K562 (cell line): ENCODE measurements around the gene DDX41. TPM values are rescaled to one million over a fixed set of nuclear protein-coding genes. Genes with fewer than 3 reads are reported as not detected.
A peak's percentile ranks its signal among the peaks of the same experiment; 100 is the strongest.

Experiments
- AFF4 ChIP-seq: sonication (generic); formaldehyde crosslinking; IDR thresholded peaks from 2 replicates; pipeline ENCODE4 v1.8.0; 2023; ENCODE audit warnings: mild to moderate bottlenecking, missing genetic modification reagents
- CEBPZ ChIP-seq: fragments of 150-350 bp; IDR thresholded peaks from 2 replicates; pipeline ENCODE4 v1.6.1; 2014; ENCODE audit warnings: low read depth, mild to moderate bottlenecking, low read length, borderline replicate concordance
- CHD4 ChIP-seq: fragments of 200-600 bp; sonication (generic); IDR thresholded peaks from 3 replicates; pipeline ENCODE4 v1.6.1; 2012; ENCODE audit warnings: low read depth, mild to moderate bottlenecking, mixed read lengths, low read length, inconsistent platforms; ENCODE audit not compliant: insufficient read depth, insufficient replicate concordance, poor library complexity, severe bottlenecking
- NFIC ChIP-seq: fragments of 450-650 bp; IDR thresholded peaks from 2 replicates; pipeline ENCODE4 v1.6.1; 2017; ENCODE audit warnings: mild to moderate bottlenecking, inconsistent platforms
- PHF8 ChIP-seq: fragments of 200-600 bp; sonication (generic); IDR thresholded peaks from 2 replicates; pipeline ENCODE4 v1.6.1; 2012; ENCODE audit warnings: mixed run types, mild to moderate bottlenecking, inconsistent platforms, low read length, moderate library complexity, borderline replicate concordance
- POLR3G ChIP-seq: IDR thresholded peaks from 2 replicates; pipeline ENCODE4 v1.6.1; 2011; ENCODE audit not compliant: insufficient read length, insufficient replicate concordance; ENCODE audit errors: extremely low read depth
- PTBP1 ChIP-seq: fragments of 200-400 bp; formaldehyde crosslinking; IDR thresholded peaks from 2 replicates; pipeline ENCODE4 v1.6.1; 2017; ENCODE audit warnings: low read depth, low read length
- TFE3 ChIP-seq: fragments of 450-650 bp; formaldehyde crosslinking; IDR thresholded peaks from 2 replicates; pipeline ENCODE4 v1.4.0; 2020; ENCODE audit warnings: mild to moderate bottlenecking, mixed read lengths
- ZNF165 ChIP-seq: fragments of 250-450 bp; sonication (Bioruptor Pico); IDR thresholded peaks from 2 replicates; pipeline ENCODE4 v1.4.0; 2020; ENCODE audit warnings: borderline replicate concordance
- ZNF280A ChIP-seq: fragments of 450-650 bp; IDR thresholded peaks from 2 replicates; pipeline ENCODE4 v1.6.1; 2018; ENCODE audit warnings: mild to moderate bottlenecking, low read depth; ENCODE audit not compliant: partially characterized antibody
- polyA plus RNA-seq, 8 experiments: library from polyadenylated mRNA; depleted of rRNA in 4 of 8; stranded (reverse) in 5 of 8; unstranded in 3 of 8; fragments of >200 nt; fragmentation: Nextera tagmentation in 2 of 8; fragmentation: Illumina TruSeq in 1 of 8; extraction: Ambion mirVana in 2 of 8; extraction: Trizol in 1 of 8; gene quantifications; 2 replicates each; pipeline versions ENCODE4 v1.2.1 to v1.2.3, GENCODE V29; 2011 to 2014; ENCODE audit warnings: inconsistent platforms in 1 of 8, missing spikeins in 1 of 8
- total RNA-seq, 7 experiments: library from RNA; depleted of rRNA in 6 of 7; stranded (reverse); fragments of >200 nt in 6 of 7; fragmentation: Illumina TruSeq in 2 of 7; extraction: Trizol in 2 of 7; gene quantifications; 2 replicates each; pipeline versions ENCODE4 v1.2.1 to v1.2.3, GENCODE V29; 2011 to 2021; ENCODE audit warnings: low replicate concordance in 1 of 7

The DDX41 gene
- total and polyA plus RNA-seq, 9 of the 15 experiments (the other 6 are each of a cell fraction or from before 2014, with no cell fraction given): 38.2 to 284 (median 116) TPM

- TF ChIP-seq ZNF280A (no peak), TFE3 (CRISPR knock-in tag) (no peak), PHF8 (peak; percentile 84), CEBPZ (no peak), AFF4 (peak; percentile 61; the same call in 1 of the 2 replicates), CHD4 (no peak), ZNF165 (CRISPR knock-in tag) (no peak), PTBP1 (no peak), NFIC (peak; percentile 80), POLR3G (no peak)
Measured at GRCh38 chr5:177516601-177517568, at the start of gene DDX41 (continued).
